ENCODE data around the gene SLC43A2. TPM values are rescaled to one million over a fixed set of nuclear protein-coding genes. Genes with fewer than 3 reads are reported as not detected.

SLC43A2 gene
- total and polyA plus RNA-seq, 2 donors (not counting 3 experiments of a cell fraction or from before 2014, with no cell fraction given) = 41.7 to 52.0 TPM

DNA sequence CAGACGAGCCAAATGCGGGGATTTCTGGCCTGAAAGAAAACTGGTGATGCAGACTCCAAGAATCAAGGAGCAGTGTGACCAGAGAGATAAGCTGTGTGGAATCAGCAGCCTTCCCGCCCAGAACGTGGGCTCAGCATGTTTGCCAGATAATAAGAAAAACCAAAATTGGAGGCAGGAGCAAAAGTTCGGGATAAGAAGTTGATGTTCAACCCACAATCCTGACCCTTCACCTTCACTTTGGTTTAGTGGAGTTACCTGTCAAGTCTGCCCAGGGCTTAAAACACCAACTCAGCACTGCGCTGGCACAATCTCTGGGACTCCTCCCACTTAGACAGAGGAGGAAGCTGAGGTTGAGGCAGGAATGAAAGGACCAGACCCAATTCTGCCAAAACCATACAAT lies 3.1 kb downstream of the SLC43A2 start:
- TF ChIP-seq MYC (IDR thresholded peaks at IDR 0.05; ENCODE audit: low read depth, low read length) (no peak), JUN (IDR thresholded peaks at IDR 0.05; ENCODE audit: borderline replicate concordance, insufficient read depth, insufficient read length, low read depth) (no peak), MAX (IDR thresholded peaks at IDR 0.05; ENCODE audit: insufficient read depth, insufficient read length) (no peak), GATA2 (IDR thresholded peaks at IDR 0.05; ENCODE audit: insufficient read depth, insufficient read length, low read depth, low read length) (no peak)
- Histone ChIP-seq H3K27me3 (ENCODE audit: control insufficient read depth in 2 of 2, insufficient read depth in 2 of 2, low read length in 2 of 2) (no peaks in the 10 kb centered on the region), H4K20me1 (replicated peaks; ENCODE audit: control insufficient read depth, extremely low read depth, insufficient read depth, low read length) (no peaks in the 10 kb centered on the region), H3K9me1 (replicated peaks; ENCODE audit: control insufficient read depth, extremely low read depth, insufficient read depth, low read length) (no peaks in the 10 kb centered on the region), H3K4me2 (ENCODE audit: insufficient read depth, low read length) (peak overlapping the region; percentile 69), H3K9me3 (replicated peaks; ENCODE audit: control insufficient read depth, insufficient read depth, low read length) (no peaks in the 10 kb centered on the region), H3K27ac (ENCODE audit: insufficient read depth, low read depth, low read length) (peak overlapping the region; percentile 78), H3K4me3 (replicated peaks in 1 of 3; ENCODE audit: insufficient read depth in 1 of 3, low read depth in 1 of 3, low read length in 3 of 3) (no peak overlapping the region), H3K36me3 (ENCODE audit: control insufficient read depth in 2 of 2, extremely low read depth in 1 of 2, insufficient read depth in 2 of 2, low read length in 2 of 2) (peaks cover 0 to 5% of the 10 kb centered on the region in 2 experiments), H3K4me1 (ENCODE audit: control insufficient read depth, extremely low read depth, insufficient read depth, low read length) (peaks cover 35% of the 10 kb centered on the region), H3K9ac (replicated peaks; ENCODE audit: extremely low read depth, insufficient read depth, low read length) (peak overlapping the region; percentile 57), H3K79me2 (ENCODE audit: control insufficient read depth, insufficient read depth, low read length) (peaks cover 12% of the 10 kb centered on the region), H2AFZ (ENCODE audit: low read depth, low read length) (peak overlapping the region; percentile 6)
- BruUV-seq (replicated peaks) = TSS peak; percentile 86
- ChIA-PET CTCF (interaction anchor here (1.2 to 10.0 kb wide), 7 partner anchors 8 to 366 kb away, joined by 3 to 459 read pairs (median 6); partner anchors contain the start of genes RILP and SCARF1), POLR2A (interaction anchor here (0.7 to 1.7 kb wide), 2 partner anchors 43 to 90 kb away, joined by 4 to 6 read pairs; no protein-coding TSS in a partner anchor)
- DNase-seq (ENCODE audit: low read depth, low spot score) (peak; percentile 30), FAIRE-seq (no peak)
- dilution Hi-C loops (cut with MboI; ENCODE audit: extremely low pct_ligation_motif_present, low sequenced_read_pairs) = no loop called here
- intact Hi-C loops (cut with micrococcal nuclease) = loop anchor here (1.0 to 5.0 kb wide), 3 partner anchors 8 to 368 kb away; partner anchors contain the start of gene TRARG1

DNA sequence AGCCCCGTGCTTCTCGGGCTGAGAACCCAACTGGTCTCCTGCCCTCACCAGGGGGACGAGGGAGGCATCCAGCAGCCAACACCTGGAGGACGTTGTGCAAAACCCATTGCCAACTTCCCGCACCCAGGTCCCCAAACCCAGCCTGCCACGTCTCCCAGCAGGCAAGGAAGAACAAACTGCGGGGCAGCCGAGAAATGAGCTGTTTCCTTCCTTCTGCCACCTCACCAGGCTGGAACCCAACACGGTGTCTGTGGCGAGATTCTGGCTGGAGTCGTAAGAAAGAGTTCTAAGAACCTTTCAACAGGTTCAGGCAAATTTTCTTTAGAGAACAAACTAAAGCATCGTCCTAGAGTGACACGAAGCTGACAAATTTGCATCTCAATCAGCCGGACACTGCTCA lies 3.6 kb downstream of the SLC43A2 start:
- H3K36me3 ChIP-seq (ENCODE audit: control insufficient read depth in 2 of 2, extremely low read depth in 1 of 2, insufficient read depth in 2 of 2, low read length in 2 of 2) = peaks cover 0 to 5% of the 10 kb centered on the region in 2 experiments
- CTCF ChIA-PET = interaction anchor here (0.8 to 10.0 kb wide), 6 partner anchors 10 to 365 kb away, joined by 3 to 459 read pairs (median 5); partner anchors contain the start of genes RILP and SCARF1
- no peaks in the 10 kb centered on the region for H3K9me1 ChIP-seq (replicated peaks; ENCODE audit: control insufficient read depth, extremely low read depth, insufficient read depth, low read length)
- DNase-seq (ENCODE audit: low read depth, low spot score) (peak; percentile 66), FAIRE-seq (peak; percentile 98)
- peaks cover 35% of the 10 kb centered on the region for H3K4me1 ChIP-seq (ENCODE audit: control insufficient read depth, extremely low read depth, insufficient read depth, low read length)
- POLR2A ChIA-PET = interaction anchor here (0.8 to 1.7 kb wide), 2 partner anchors 24 to 91 kb away, joined by 4 to 6 read pairs; no protein-coding TSS in a partner anchor
- TF ChIP-seq FOS (IDR thresholded peaks at IDR 0.05; ENCODE audit: borderline replicate concordance, insufficient read depth, low read length) = peak; percentile 74
- no peak for TF ChIP-seq POLR2AphosphoS5 (IDR thresholded peaks at IDR 0.05; ENCODE audit: insufficient read depth, low read depth, low read length)
- TF ChIP-seq POLR2A (IDR thresholded peaks at IDR 0.05; ENCODE audit: low read depth, low read length) = peak; percentile 72
- no peak for TF ChIP-seq GATA2 (IDR thresholded peaks at IDR 0.05; ENCODE audit: insufficient read depth, insufficient read length, low read depth, low read length)
- TF ChIP-seq JUN (IDR thresholded peaks at IDR 0.05; ENCODE audit: borderline replicate concordance, insufficient read depth, insufficient read length, low read depth) = no peak
- no peak for TF ChIP-seq EZH2 (IDR thresholded peaks at IDR 0.05; ENCODE audit: borderline replicate concordance, low read depth, low read length, severe bottlenecking)
- H2AFZ ChIP-seq (ENCODE audit: low read depth, low read length) = peak overlapping the region; percentile 14
- no peaks in the 10 kb centered on the region for H4K20me1 ChIP-seq (replicated peaks; ENCODE audit: control insufficient read depth, extremely low read depth, insufficient read depth, low read length)
- no peaks in the 10 kb centered on the region for H3K9me3 ChIP-seq (replicated peaks; ENCODE audit: control insufficient read depth, insufficient read depth, low read length)
- H3K4me3 ChIP-seq (replicated peaks in 1 of 3; ENCODE audit: insufficient read depth in 1 of 3, low read depth in 1 of 3, low read length in 3 of 3) = no peak overlapping the region
- H3K27ac ChIP-seq (ENCODE audit: insufficient read depth, low read depth, low read length) = peak overlapping the region; percentile 78
- peak overlapping the region; percentile 57 for H3K9ac ChIP-seq (replicated peaks; ENCODE audit: extremely low read depth, insufficient read depth, low read length)
- H3K79me2 ChIP-seq (ENCODE audit: control insufficient read depth, insufficient read depth, low read length) = peaks cover 12% of the 10 kb centered on the region
- no peaks in the 10 kb centered on the region for H3K27me3 ChIP-seq (ENCODE audit: control insufficient read depth in 2 of 2, insufficient read depth in 2 of 2, low read length in 2 of 2)
- intact Hi-C loops (cut with micrococcal nuclease) = loop anchor here (1.0 to 5.0 kb wide), 3 partner anchors 8 to 368 kb away; partner anchors contain the start of gene TRARG1
- no TSS peak for BruUV-seq (replicated peaks)
- dilution Hi-C loops (cut with MboI; ENCODE audit: extremely low pct_ligation_motif_present, low sequenced_read_pairs) = no loop called here
- H3K4me2 ChIP-seq (ENCODE audit: insufficient read depth, low read length) = peak overlapping the region; percentile 69

Data from endothelial cell of umbilical vein (primary cell).